NCI-H2196 (cell line): Measurements from ENCODE around the gene ACAT1.
"Not testable (repeated sequence)": the region's sequence is repeated elsewhere in the genome, so short reads cannot be mapped to it uniquely, and the experiment has no call there.

ENCODE experiments used
- DNase-seq: peaks from one replicate; lab custom pipeline; 2025; ENCODE audit not compliant: unreplicated experiment; lab: John Stamatoyannopoulos, UW

ACAT1 gene

GRCh38 chr11:108144615-108145014 lies 23.2 kb downstream of the ACAT1 start:
- DNase-seq, result no peak

GRCh38 chr11:108147150-108147549 lies 25.8 kb downstream of the ACAT1 start:
- DNase-seq, result no peak

DNA sequence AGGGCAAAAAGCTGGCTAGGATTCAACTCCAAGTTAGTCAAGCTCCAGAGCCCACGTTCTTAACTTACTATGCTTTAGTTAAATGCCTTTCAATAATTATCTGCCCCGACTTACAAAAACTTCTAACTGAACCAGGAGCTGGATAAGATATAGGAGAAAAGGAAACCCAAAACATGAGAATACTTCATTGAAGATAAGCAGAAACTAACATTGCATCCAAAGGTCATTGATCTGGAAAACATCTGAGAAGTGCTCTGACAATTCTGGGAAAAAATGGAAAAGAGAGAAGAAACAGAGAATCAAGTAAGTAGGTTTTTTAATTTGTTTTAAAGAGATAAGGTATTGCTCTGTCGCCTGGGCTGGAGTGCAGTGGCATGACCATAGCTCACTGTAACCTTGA lies 27.2 kb downstream of the ACAT1 start:
- DNase-seq, result no peak

GRCh38 chr11:108154591-108154990 lies 33.2 kb downstream of the ACAT1 start:
- no peak for DNase-seq

DNA sequence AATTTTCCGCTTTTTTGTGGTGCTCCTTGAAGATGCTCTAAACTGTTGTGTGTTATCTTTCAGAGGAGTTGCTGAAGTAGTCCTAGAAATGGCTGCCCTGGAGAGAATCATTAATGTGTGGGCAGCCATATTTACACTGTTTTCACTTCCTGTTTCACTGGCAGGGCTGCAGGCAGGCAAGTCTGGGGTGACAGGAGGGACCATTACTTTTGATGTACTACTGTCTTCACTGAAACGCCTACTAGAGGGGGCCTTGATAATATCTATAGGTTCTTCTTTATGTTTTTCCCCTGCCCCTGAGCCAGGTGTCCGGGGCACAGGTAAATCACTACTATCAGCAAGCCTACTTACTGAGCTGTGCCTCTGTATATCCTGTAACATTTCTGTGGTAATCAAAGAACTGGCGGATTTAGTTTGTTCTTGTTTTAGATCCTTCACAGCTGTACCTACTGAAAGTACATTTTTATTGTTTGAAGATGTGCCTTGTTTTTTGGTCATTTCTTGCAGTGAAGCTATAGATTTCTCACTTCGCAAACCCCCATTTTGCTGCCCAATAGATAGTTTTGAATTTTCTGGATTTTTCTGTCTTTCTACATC lies 39.7 kb downstream of the ACAT1 start:
- DNase-seq, result no peak

GRCh38 chr11:108162878-108163277 lies 41.5 kb downstream of the ACAT1 start:
- DNase-seq, result not testable (repeated sequence)

DNA sequence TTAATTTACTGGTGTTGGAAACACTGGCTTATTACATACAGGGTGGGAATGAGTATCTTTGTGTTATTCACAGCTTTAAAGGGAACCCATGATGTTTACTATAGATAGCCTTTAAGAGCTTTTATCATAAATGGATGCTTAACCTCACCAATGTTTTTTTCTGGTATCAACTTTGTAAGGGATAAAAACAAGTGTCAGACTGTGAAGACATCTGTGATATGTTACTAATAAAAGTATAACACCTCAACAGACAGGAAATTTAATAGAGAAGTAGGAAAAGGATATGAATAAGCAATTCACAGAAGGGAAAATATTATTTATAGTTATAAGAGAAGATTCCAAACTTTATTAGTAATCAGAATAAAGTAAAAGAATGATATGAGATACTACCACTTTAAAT lies 46.3 kb downstream of the ACAT1 start:
- DNase-seq, result no peak

DNA sequence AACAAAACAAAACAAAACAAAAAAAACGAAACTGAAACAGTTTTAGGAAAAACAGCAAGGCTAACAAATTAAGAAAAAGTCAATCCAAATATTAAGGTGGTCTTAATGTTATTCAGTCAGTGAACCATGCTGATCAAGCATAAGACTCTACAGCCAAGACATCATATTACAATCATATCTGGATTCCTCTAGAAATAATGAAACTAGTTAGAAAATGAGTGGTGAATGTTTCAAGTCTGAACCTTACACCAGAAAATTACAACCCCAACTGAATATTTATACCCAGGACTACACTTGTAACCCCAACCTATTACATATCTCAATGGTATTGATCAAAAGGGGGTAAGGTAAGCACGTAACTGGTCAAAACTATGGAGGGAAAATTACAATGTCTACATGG lies 48.8 kb downstream of the ACAT1 start:
- no peak for DNase-seq

- DNase-seq, result no peak
These were observed 56.2 kb downstream of the ACAT1 start for GRCh38 chr11:108177570-108177969.

DNA sequence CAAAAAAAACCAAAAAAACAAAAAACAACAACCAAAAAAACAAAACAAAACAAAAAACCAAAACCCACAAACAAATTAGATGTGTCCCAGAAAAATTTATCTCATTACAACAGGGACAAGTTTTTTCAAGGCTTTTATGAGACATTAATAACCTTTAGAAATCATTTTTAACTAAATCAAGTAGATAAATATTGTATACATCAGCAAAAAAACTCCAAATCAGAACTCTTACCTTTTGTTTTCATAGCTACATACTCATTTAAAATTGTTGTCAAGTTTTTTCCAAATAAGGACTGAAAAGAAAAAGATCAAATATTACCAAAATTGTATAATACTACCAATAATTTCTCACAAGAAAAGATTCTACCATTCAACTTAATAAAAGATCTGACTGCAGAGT lies 72.4 kb downstream of the ACAT1 start:
- DNase-seq, result no peak

DNA sequence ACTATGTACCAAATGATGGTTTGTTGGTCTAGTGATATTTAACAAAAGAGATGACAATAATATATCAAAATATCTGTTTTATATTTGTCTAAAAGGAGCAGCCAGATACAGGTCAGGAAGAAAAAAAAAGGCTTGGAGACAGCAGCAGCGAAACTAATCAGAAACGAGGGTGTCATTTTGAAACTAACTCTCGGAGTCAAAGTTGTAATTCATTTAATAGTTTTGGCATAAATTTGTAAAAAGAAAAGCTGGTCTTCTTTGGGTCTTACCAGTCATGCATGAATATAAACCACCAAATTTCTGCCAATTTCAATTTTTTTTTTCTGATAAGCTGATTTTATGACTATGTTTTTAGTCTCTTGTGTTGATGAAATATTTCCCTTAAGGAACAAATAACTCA lies 75.5 kb downstream of the ACAT1 start:
- no peak for DNase-seq
